Heart left ventricle (tissue), 13 donors: Measurements from ENCODE around the gene ACSM2B.
"Not testable (repeated sequence)": the region's sequence is repeated elsewhere in the genome, so short reads cannot be mapped to it uniquely, and the experiment has no call there.

Source experiments
- POLR2A ChIP-seq, 2 donors: fragments of 450-650 bp; IDR thresholded peaks; one replicate each; pipeline ENCODE4 v1.6.1; 2017; ENCODE audit warnings: antibody characterized with exemption in 2 of 2, mild to moderate bottlenecking in 2 of 2, moderate library complexity in 2 of 2
- TF ChIP-seq, protein P1 (sequence below), 12 donors: fragments of 200-600 bp; sonication (generic) in 4 of 12; IDR thresholded peaks; one replicate each; pipeline versions ENCODE4 v1.5.0 to v1.8.0; 2018 to 2022; ENCODE audit warnings: antibody characterized with exemption in 12 of 12, mild to moderate bottlenecking in 5 of 12
- donor health status: ischemic (EF 13 %, LVEDD 7.1; RV severe dilation, severe dysfunction).
- donor health status: DM: no; HTN: yes; CAD: no.
- donor health status: DM: no; HTN: no; CAD: no.
- donor health status: ischemic (EF 25% LVEDD 6.9; RV normal size, moderate dysfunction).
- donor health status: ischemic (EF 25% LVEDD 5.7; RV mildly dilated, moderate dysfunction).
- donor health status: ischemic (EF 35%, LVEDD 5.7; RV mildly dilated, moderate dysfunction).
- donor health status: nonischemic (EF 11% LVEDD 7.7; RV severe dilation, severe dysfunction).
- donor health status: DM: yes; HTN: yes; CAD: no.
- donor health status: PGD.
- donor health status: ischemic (EF 29% LVEDD 5.4; RV normal size, mild dysfunction).
- donor health status: nonischemic (EF 23%, LVEDD 6.1; RV moderate dilation, normal function).

DNA sequence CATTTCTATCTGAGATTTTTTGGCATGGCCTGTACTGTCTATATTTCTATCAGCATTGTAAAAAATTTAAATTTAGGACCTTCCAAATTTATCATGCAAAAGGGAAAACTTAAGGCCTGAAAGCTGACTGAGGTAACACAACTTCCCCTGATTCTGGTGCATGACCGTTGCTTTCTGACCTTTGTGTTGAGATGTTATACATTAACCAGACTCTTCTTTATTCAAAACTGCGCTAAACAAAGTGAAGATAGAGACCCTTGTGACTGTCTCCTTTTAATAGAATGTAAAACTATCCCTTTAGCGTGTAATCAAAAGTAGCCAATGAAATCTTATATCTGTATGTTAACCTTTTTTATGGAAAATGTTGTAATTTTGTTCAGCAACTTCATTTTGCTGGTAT is 1.9 kb upstream of the ACSM2B start:
- TF ChIP-seq, protein P1, sequence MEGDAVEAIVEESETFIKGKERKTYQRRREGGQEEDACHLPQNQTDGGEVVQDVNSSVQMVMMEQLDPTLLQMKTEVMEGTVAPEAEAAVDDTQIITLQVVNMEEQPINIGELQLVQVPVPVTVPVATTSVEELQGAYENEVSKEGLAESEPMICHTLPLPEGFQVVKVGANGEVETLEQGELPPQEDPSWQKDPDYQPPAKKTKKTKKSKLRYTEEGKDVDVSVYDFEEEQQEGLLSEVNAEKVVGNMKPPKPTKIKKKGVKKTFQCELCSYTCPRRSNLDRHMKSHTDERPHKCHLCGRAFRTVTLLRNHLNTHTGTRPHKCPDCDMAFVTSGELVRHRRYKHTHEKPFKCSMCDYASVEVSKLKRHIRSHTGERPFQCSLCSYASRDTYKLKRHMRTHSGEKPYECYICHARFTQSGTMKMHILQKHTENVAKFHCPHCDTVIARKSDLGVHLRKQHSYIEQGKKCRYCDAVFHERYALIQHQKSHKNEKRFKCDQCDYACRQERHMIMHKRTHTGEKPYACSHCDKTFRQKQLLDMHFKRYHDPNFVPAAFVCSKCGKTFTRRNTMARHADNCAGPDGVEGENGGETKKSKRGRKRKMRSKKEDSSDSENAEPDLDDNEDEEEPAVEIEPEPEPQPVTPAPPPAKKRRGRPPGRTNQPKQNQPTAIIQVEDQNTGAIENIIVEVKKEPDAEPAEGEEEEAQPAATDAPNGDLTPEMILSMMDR (IDR thresholded peaks at IDR 0.05) = not testable (repeated sequence)
- not testable (repeated sequence) for TF ChIP-seq POLR2A (IDR thresholded peaks at IDR 0.05)
